ENCODE results near the gene RER1.

RER1 gene, protein sequence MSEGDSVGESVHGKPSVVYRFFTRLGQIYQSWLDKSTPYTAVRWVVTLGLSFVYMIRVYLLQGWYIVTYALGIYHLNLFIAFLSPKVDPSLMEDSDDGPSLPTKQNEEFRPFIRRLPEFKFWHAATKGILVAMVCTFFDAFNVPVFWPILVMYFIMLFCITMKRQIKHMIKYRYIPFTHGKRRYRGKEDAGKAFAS

DNA sequence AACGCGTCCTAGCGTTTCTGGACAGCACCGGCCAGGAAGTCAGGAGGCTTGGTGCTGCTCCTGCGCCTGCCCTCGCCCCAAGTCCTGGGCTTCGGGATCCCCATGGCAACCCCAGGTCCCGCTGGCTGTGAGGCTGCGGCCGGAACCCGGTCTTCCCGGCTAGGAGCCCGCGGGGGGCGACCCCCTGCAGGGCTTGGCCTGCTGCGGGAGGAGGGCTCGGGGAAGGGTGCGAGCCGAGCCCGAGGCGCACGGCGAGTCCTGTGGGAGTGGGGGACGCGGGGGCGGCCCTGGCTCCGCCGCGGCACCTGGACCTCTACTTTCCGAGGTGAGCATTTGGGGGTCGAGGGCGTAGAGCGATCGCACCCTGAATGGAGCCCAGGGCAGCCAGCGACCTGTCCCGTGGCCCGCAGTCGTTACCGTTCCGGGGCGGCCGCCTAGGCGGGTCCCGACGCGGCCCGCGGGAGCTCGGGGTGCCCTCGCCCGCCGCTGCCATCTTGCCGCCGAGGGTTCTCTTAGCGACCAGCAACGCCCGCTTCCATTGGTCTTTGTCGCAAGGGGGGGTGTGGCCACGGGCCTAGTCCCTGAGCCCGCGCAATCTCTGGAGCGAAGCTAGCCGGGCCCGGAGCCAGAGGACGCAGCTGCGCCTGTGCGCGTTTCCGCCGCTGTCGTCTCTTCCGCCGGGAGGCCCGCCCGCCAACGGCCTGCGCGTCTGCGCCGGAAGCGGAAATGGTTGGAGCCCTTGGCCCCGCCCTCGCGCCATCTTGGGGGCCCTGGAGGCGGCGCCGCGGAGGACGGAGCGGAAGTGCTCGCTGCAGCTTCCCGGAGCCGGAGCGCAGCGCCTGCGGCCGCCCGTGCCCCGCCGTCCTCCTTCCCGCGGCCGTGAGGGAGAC is at the start of gene RER1, which contains the start of gene MORN1:
TSS of gene RER1 (plus strand) at position 801 of the 890 bp plus-strand sequence. CDS start 3,950 bp downstream, outside the sequence.
TSS of gene MORN1 (minus strand) at position 514 of the 890 bp plus-strand sequence. CDS start at position 493, 21 bp downstream.
- FAIRE-seq (no peak), DNase-seq (ENCODE audit: insufficient read length, low spot score) (peak; percentile 96)
- TF ChIP-seq POLR2A (IDR thresholded peaks at IDR 0.05; ENCODE audit: low read depth, low read length): peak; percentile 69

DNA sequence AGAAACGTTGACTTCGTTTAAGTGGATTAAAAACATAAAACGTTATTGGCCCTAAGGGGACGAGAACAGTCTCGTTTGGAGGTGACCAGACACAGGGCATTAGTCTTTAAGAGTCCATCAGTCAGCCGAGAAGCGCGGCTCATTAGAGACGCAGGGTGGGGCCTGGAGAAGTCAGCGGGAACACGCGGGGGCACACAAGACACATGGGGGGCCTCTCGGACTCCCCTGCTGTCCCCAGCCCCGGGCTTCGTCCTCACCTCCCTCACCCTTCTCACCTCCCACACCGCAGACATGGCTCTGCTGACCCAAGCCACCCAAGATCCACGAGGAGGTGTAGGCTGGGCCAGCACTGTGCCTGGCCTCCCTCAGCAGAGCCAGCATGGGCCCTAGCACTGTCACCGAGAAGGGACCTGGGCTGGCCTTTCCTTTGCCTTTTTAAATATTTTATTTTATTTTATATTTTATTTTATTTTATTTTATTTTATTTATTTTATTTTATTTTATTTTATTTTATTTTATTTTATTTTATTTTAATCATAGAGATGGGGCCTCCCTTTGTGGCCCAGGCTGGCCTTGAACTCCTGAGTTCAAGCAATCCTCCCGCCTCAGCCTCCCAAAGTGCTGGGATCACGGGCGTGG is 49.1 kb upstream of the RER1 start:
- no peak for TF ChIP-seq POLR2A (IDR thresholded peaks at IDR 0.05; ENCODE audit: low read depth, low read length)
- FAIRE-seq (no peak), DNase-seq (ENCODE audit: insufficient read length, low spot score) (no peak)

DNA sequence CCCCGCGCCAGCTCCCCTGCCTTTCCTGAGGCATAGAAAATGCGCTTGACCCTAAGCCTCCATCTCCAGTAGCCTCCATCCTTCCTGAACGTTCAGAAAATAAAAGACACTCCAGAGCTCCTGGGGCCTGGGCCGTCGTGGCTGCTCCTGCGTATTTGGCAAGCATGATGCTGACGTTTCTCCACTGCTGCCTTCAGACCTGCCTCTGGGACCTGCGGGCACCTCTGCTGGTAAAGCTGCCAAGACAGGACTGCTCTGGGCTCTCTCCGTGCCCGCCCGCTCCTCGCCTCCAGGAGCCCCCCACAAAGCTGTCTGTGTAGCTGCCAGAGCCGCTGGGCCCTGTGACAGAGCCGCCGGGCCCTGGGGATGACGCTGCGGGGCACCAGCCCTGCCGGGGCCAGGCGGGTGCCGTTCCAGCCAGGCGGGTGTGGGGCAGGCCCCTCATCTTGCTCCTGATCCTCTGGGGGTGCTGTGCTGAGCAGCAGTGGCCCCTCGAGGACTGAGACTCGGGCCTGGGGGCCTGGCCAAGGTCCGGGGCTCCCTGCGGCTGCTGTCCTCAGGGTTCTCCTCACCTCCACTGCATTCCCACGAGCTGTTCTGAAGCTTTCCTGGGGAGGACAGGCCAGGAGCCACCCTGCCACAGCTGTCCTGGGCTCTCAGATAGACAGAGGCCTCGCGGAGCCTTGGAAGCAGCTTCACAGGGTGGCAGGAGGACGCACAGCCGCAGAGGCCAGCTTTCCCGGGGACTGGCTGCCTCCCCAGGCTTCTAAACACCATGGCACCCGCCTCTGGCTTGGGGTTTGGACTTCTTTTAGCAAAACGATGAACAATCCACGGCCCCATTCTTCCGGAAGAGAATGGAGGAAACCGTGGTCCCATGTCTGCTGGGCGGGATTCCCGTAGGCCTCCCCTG is 48.4 kb upstream of the RER1 start:
- FAIRE-seq (no peak), DNase-seq (ENCODE audit: insufficient read length, low spot score) (no peak)
- no peak for TF ChIP-seq POLR2A (IDR thresholded peaks at IDR 0.05; ENCODE audit: low read depth, low read length)

DNA sequence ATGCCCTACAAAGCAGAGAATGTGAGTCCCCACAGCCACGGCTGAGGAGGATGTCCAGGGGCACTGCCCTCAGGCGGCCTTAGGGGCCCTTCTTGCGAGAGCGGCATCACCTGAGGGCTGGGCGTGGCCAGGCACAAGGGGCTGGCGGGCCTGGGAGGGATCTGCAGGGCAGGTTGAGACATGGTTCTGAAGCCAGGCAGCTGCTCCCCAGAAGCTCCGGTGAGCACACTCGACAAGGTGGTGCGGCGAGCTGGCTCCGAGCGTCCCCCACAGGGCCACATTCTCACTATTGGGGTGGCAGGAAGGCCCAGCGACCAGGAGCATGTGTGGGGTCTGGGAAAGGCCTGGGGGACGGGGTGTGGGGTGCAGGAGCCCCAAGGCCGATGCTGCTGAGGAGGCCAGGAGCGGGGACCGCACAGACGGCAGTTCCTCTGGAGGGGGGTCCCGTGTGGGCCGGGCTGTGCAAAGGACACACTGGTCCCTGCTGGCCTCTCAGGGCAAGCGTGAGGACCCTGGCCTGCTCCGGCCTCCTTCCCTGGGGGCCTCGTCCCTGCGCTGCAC is 47.4 kb upstream of the RER1 start:
- DNase-seq (ENCODE audit: insufficient read length, low spot score) (no peak), FAIRE-seq (no peak)
- TF ChIP-seq POLR2A (IDR thresholded peaks at IDR 0.05; ENCODE audit: low read depth, low read length): no peak

DNA sequence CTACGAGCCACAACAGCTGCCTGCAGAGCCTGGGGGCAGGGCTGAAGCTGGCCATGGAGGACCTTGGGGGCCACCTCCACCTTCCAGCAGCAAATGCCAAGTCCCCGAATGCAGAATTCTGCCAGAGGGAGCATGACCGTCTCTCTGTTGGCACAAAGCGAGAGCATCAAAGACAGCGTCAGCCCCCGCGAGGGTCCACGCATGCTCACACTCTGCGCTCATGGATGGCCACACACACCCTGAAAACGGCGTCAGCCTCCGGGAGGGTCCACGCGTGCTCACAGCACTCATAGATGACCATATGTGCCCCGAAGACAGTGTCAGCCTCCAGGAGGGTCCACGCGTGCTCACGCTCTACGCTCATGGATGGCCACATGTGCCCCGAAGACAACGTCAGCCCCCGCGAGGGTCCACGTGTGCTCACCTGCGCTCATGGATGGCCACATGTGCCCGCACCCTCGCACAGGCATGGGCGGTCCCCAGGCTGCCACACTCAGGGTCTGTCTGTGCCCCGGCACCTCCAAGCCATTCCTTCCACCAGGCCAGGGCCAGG is 46.8 kb upstream of the RER1 start:
- FAIRE-seq (no peak), DNase-seq (ENCODE audit: insufficient read length, low spot score) (no peak)
- no peak for TF ChIP-seq POLR2A (IDR thresholded peaks at IDR 0.05; ENCODE audit: low read depth, low read length)

DNA sequence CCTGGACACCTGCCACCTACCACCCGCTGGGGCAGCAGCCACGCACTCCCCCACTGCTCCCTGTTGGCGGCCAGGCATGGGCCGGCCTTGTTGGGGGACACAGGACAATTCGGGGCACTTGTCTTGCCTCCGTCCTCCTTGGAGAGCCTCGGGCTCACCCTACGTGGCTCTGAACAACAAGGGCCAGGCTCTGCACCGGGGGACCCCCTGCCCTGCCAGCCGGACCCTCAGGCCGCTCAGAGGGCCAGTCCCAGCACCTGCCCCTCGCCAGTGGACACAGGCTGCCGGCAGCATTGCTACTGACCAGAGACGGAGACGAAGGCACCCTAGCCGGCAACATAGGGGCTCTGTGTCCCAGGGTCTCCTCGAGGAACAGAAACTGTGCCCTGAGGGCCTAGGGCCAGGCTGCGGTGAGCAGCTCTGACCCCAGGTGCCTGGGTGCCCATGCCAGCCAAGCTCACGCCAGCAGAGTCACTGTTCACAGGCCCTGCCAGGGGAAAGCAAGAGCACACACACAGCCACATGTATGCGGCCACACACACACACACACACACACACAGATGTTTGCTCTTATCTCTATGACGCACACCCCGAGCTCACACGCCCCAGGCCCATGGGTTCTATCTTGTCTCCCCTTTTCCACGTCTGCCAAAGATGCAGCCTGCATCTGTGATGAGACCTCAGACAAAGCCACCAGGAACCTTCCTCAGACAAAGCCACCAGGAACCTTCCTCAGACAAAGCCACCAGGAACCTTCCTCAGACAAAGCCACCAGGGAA is 46.2 kb upstream of the RER1 start:
- no peak for TF ChIP-seq POLR2A (IDR thresholded peaks at IDR 0.05; ENCODE audit: low read depth, low read length)
- no peak for DNase-seq (ENCODE audit: insufficient read length, low spot score)
- no peak for FAIRE-seq

DNA sequence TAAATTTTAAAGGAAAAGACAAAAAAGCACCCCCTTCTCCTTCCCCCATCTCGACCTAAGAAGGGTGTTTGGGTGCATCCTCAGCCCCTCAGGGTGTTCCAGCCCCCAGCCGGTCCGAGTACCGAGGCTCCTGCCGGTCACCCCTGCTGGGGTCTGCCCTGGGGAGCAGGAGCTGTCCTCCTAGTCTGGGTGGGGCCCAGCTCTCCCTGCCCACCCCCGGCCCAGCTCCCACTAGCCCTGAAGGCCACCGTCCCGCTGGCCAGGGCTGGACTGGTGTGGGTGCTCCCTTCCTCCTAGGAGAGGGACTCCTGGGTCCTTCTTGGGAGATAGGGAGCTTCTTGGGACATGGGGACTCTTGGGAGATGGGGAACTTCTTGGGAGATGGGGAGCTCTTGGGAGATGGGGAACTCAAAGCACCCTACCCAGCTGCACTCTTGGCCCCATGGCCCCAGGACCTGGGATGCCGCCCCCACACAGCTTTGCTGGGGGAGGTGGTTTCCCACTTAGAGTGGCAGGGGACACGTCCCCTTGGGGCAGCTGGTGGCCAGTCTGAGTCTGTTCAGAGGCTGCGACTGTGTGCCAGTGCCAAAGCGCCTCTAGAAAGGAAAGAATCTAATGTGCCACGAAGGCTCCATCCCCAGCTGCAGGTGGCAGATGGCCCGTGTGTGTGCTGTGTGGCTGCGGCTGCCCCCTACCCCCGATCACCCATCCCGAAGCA is 44.8 kb upstream of the RER1 start:
- FAIRE-seq: no peak
- no peak for DNase-seq (ENCODE audit: insufficient read length, low spot score)
- TF ChIP-seq POLR2A (IDR thresholded peaks at IDR 0.05; ENCODE audit: low read depth, low read length): no peak

DNA sequence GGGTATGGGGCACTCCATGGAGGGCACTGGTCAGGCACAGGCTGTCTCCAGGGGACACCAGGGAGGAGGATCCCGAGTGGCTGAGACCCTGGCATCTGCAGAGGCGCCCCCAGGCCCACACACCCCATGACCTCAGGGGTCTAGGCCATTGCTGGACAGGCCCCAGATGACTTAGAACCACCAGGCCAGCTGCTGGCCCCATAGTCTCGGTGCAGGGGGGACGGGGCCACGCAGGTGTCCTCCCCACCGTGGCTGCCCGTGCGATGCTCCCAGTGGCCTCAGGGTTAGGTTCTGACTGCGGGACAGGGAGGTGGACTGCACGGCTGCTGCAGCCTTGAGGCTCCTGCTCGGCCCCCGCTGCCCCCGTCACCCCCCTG is 44.2 kb upstream of the RER1 start:
- no peak for DNase-seq (ENCODE audit: insufficient read length, low spot score)
- no peak for TF ChIP-seq POLR2A (IDR thresholded peaks at IDR 0.05; ENCODE audit: low read depth, low read length)
- FAIRE-seq: no peak

DNA sequence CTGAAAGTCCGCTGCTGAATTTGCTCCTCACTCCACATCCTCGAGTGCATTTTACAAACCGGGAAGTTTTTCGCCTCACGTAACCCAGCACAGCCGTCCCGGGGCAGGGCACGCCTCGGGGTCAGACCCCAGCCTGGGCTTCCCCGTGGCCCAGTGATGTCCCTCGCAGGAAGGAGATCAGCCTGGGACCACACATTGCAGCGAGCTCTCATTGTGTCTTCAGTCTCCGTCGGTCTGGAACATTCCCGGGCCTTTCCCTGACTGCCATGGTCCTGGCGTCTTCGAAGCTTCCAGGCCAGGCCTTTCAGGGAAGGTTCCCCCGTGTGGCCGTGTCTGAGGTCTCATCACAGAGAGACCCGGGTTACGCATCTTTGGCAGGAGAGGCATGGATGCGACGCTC is 43.7 kb upstream of the RER1 start:
- no peak for TF ChIP-seq POLR2A (IDR thresholded peaks at IDR 0.05; ENCODE audit: low read depth, low read length)
- DNase-seq (ENCODE audit: insufficient read length, low spot score) (no peak), FAIRE-seq (no peak)

DNA sequence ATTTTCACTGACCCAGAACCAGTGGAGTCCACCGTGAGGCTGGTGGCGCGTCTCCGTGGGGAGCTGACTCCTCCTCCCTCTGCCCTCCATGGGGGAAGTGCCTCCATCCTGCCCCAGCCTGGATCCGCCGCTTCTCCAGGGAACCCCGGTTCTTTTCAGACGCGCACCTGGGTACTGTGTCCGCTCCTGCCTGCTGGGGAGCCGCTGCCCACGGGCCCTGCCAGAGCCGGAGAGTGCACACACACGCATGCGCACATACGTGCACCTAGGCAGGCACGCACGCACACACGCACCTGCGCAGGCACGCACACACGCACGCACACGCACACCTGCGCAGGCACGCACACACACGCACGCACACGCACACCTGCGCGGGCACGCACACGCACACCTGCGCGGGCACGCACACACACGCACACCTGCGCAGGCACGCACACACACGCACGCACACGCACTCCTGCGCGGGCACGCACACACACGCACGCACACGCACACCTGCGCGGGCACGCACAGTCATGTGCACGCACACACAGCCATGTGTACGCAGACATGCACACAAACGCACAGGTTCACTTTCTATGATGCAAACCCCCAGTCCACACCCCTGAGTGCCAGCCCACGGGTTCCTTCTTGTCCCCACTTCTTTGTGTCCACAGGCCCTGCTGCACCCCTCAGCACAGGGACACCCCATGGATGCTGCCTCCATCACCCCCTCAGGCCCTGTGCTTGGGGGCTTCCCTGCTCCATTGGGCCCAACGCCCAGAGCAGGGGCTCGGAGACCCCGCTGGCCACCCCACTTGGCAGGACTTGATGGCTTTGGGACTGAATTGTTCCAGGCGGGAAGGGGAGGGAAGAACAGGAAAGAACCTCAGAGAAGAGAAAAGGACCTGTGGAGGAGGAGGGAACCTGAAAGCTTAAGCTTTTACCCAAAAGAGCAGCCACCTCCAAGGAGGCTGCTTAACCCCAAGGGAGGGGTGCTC is 43.0 kb upstream of the RER1 start:
- TF ChIP-seq POLR2A (IDR thresholded peaks at IDR 0.05; ENCODE audit: low read depth, low read length): no peak
- FAIRE-seq: no peak
- DNase-seq (ENCODE audit: insufficient read length, low spot score): no peak

DNA sequence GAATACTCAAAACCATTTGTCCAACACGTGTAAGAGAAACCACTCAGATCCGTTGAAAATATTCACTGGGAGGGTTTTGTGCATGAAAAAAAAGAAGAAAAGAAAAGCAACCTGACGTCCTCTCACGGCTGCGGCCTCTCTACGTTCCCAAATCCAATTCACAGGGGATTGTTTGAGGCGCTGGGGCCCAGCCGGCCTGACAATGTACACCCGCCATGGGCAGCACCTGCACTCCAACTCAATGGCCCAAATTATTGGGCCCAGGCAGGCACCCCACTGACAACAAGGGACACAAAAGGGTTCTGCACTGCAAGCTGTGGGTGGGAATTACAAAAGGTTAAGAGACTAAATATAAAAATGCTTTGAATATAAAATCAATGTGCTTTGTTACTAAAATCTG is 41.8 kb upstream of the RER1 start:
- TF ChIP-seq POLR2A (IDR thresholded peaks at IDR 0.05; ENCODE audit: low read depth, low read length): no peak
- no peak for FAIRE-seq
- no peak for DNase-seq (ENCODE audit: insufficient read length, low spot score)

Measured in H54 (cell line).